IMR-90 (cell line): ENCODE measurements around the gene TMEM26. TPM values are rescaled to one million over a fixed set of nuclear protein-coding genes. Genes with fewer than 3 reads are reported as not detected.

ENCODE experiments used
- ATAC-seq: fragments of 200-7000 bp; cut with Tn5 transposase; 2 replicates; pipeline ENCODE4 v1.9.1; 2020; ENCODE audit warnings: low read depth, mild to moderate bottlenecking, moderate library complexity
- BruUV-seq: library from RNA; stranded (reverse); fragments of 400-500 nt; replicated peaks from 2 replicates; lab custom pipeline; 2021; lab: Mats Ljungman, UMichigan
- CTCF ChIA-PET: fragments of 300-600 bp; formaldehyde crosslinking; extraction: SDS; loops from one replicate; lab custom pipeline; 2021; ENCODE audit warnings: antibody characterized with exemption; lab: Yijun Ruan, JAX
- POLR2A ChIA-PET: fragments of 300-600 bp; sonication (Branson Sonifier 250); formaldehyde crosslinking; loops from one replicate; lab custom pipeline; 2022; ENCODE audit warnings: antibody characterized with exemption; ENCODE audit not compliant: unreplicated experiment; lab: Charles Lee
- DNase-seq: peaks from one replicate; pipeline ENCODE4 v3.0.0; 2013
- H2AFZ ChIP-seq: replicated peaks from 2 replicates; pipeline ENCODE3; 2013; ENCODE audit warnings: low read length, mild to moderate bottlenecking; ENCODE audit not compliant: poor library complexity
- H2AK5ac ChIP-seq: 2 replicates; pipeline ENCODE4 v1.6.1; 2013; ENCODE audit warnings: low read depth, low read length, inconsistent platforms
- H2AK9ac ChIP-seq: replicated peaks from 2 replicates; pipeline ENCODE3; 2013; ENCODE audit warnings: mild to moderate bottlenecking, low read depth, low read length, moderate library complexity; ENCODE audit not compliant: poor library complexity
- H2BK120ac ChIP-seq: 2 replicates; pipeline ENCODE4 v1.6.1; 2013; ENCODE audit warnings: low read depth, low read length, inconsistent platforms
- H2BK15ac ChIP-seq: 3 replicates; pipeline ENCODE4 v1.6.1; 2013; ENCODE audit warnings: low read depth, low read length, inconsistent platforms
- H2BK20ac ChIP-seq: 2 replicates; pipeline ENCODE4 v1.6.1; 2013; ENCODE audit warnings: low read depth, mild to moderate bottlenecking, inconsistent platforms, low read length, moderate library complexity
- H2BK5ac ChIP-seq: 2 replicates; pipeline ENCODE4 v1.6.1; 2013; ENCODE audit warnings: mild to moderate bottlenecking, low read depth, low read length, inconsistent platforms; ENCODE audit not compliant: poor library complexity, severe bottlenecking
- H3K14ac ChIP-seq: replicated peaks from 2 replicates; pipeline ENCODE4 v1.6.1; 2013; ENCODE audit warnings: low read depth, low read length, inconsistent platforms
- H3K18ac ChIP-seq: 2 replicates; pipeline ENCODE4 v1.6.1; 2013; ENCODE audit warnings: low read depth, low read length, control low read depth
- H3K23ac ChIP-seq: 2 replicates; pipeline ENCODE4 v1.6.1; 2013; ENCODE audit warnings: low read depth, low read length, inconsistent platforms
- H3K27ac ChIP-seq: 2 replicates; pipeline ENCODE4 v1.5.1; 2013; ENCODE audit warnings: mild to moderate bottlenecking, control low read depth, low read length; ENCODE audit not compliant: insufficient read depth
- H3K27me3 ChIP-seq: 2 replicates; pipeline ENCODE4 v1.6.1; 2013; ENCODE audit warnings: low read length; ENCODE audit not compliant: control insufficient read depth, insufficient read depth
- H3K36me3 ChIP-seq: 2 replicates; pipeline ENCODE4 v1.6.1; 2013; ENCODE audit warnings: low read length, mixed read lengths; ENCODE audit not compliant: control insufficient read depth, insufficient read depth
- H3K4ac ChIP-seq: 2 replicates; pipeline ENCODE4 v1.6.1; 2013; ENCODE audit warnings: low read depth, low read length, inconsistent platforms
- H3K4me1 ChIP-seq: 2 replicates; pipeline ENCODE4 v1.6.1; 2013; ENCODE audit warnings: low read length, mixed read lengths; ENCODE audit not compliant: control insufficient read depth, insufficient read depth
- H3K4me2 ChIP-seq: 2 replicates; pipeline ENCODE4 v1.6.1; 2013; ENCODE audit warnings: low read depth, mild to moderate bottlenecking, control low read depth, low read length, moderate library complexity
- H3K4me3 ChIP-seq: 2 replicates; pipeline ENCODE4 v1.5.1; 2013; ENCODE audit warnings: low read depth, mild to moderate bottlenecking, control low read depth, low read length, moderate library complexity; ENCODE audit not compliant: insufficient read depth
- H3K56ac ChIP-seq: 2 replicates; pipeline ENCODE4 v1.6.1; 2013; ENCODE audit warnings: low read length, inconsistent platforms; ENCODE audit not compliant: insufficient read depth; ENCODE audit errors: extremely low read depth
- H3K79me1 ChIP-seq, 2 experiments: 2 replicates each; pipeline ENCODE4 v1.6.1; 2013; ENCODE audit warnings: low read length in 2 of 2, inconsistent platforms in 1 of 2, low read depth in 1 of 2
- H3K9ac ChIP-seq: 2 replicates; pipeline ENCODE4 v1.6.1; 2013; ENCODE audit warnings: low read depth, low read length, control low read depth
- H3K9me1 ChIP-seq: 2 replicates; pipeline ENCODE4 v1.6.1; 2013; ENCODE audit warnings: low read length, inconsistent platforms; ENCODE audit not compliant: insufficient read depth
- H3K9me3 ChIP-seq: 2 replicates; pipeline ENCODE4 v1.6.1; 2013; ENCODE audit warnings: low read length; ENCODE audit not compliant: control insufficient read depth, insufficient read depth
- H4K20me1 ChIP-seq: 2 replicates; pipeline ENCODE4 v1.6.1; 2013; ENCODE audit warnings: low read length, inconsistent platforms; ENCODE audit not compliant: insufficient read depth
- H4K5ac ChIP-seq: 2 replicates; pipeline ENCODE4 v1.6.1; 2013; ENCODE audit warnings: mild to moderate bottlenecking, low read depth, low read length, control low read depth
- H4K8ac ChIP-seq, 2 experiments: 2 replicates each; pipeline ENCODE4 v1.6.1; 2013; ENCODE audit warnings: low read depth in 2 of 2, low read length in 2 of 2, control low read depth in 1 of 2, inconsistent platforms in 1 of 2
- H4K91ac ChIP-seq: 2 replicates; pipeline ENCODE4 v1.6.1; 2013; ENCODE audit warnings: low read depth, low read length, inconsistent platforms; ENCODE audit not compliant: insufficient read depth
- CEBPB ChIP-seq: IDR thresholded peaks from 2 replicates; pipeline ENCODE4 v1.6.1; 2012; ENCODE audit warnings: low read depth, low read length, improper control_type of control experiment
- CHD1 ChIP-seq: IDR thresholded peaks from 2 replicates; pipeline ENCODE4 v1.6.1; 2012; ENCODE audit warnings: low read depth, low read length, improper control_type of control experiment
- CTCF ChIP-seq: conservative IDR thresholded peaks from 2 replicates; pipeline ENCODE4 v1.5.1; 2012; ENCODE audit warnings: mild to moderate bottlenecking, low read depth, low read length, improper control_type of control experiment
- MAFK ChIP-seq: IDR thresholded peaks from 2 replicates; pipeline ENCODE4 v1.6.1; 2012; ENCODE audit warnings: low read depth, low read length, improper control_type of control experiment
- POLR2A ChIP-seq: IDR thresholded peaks from 2 replicates; pipeline ENCODE4 v1.6.1; 2012; ENCODE audit warnings: mild to moderate bottlenecking, low read depth, low read length
- SMC3 ChIP-seq: fragments of 150-350 bp; IDR thresholded peaks from 2 replicates; pipeline ENCODE4 v1.6.1; 2016; ENCODE audit warnings: low read depth, mild to moderate bottlenecking, antibody characterized with exemption, low read length, moderate library complexity
- WGBS, 2 experiments: methylation state at CpG; one replicate each; pipeline versions ENCODE4 v1.1.5 to v1.1.7; 2013; ENCODE audit warnings: missing lambda C conversion rate in 2 of 2; ENCODE audit not compliant: insufficient read length in 1 of 2; ENCODE audit errors: extremely low coverage in 2 of 2; 5-methylcytosine and 5-hydroxymethylcytosine counted together
- dilution Hi-C: fragments of 300-500 bp; cut with HindIII; formaldehyde crosslinking; loops from one replicate; pipeline ENCODE4 v1.14.3; 2018; ENCODE audit warnings: low sequenced_read_pairs; ENCODE audit not compliant: unreplicated experiment
- in situ Hi-C: fragments of 300-500 bp; cut with MboI; formaldehyde crosslinking; loops from 3 replicates; pipeline ENCODE4 v1.14.3; 2019; ENCODE audit warnings: low sequenced_read_pairs, inconsistent platforms, mixed read lengths
- intact Hi-C: fragments of 100-400 bp; cut with micrococcal nuclease; formaldehyde crosslinking; loops from 2 replicates; pipeline ENCODE4 v1.10.0; 2022
- polyA plus RNA-seq, 3 experiments: library from polyadenylated mRNA; depleted of rRNA; stranded (reverse); fragments of >200 nt; gene quantifications; 2 replicates each; pipeline ENCODE4 v1.2.3, GENCODE V29; 2012; ENCODE audit warnings: low replicate concordance in 1 of 3
- total RNA-seq: library from RNA; depleted of rRNA; stranded (reverse); fragments of >200 nt; gene quantifications from 2 replicates; pipeline ENCODE4 v1.2.3, GENCODE V29; 2012

The TMEM26 gene
- total and polyA plus RNA-seq, 2 of the 4 experiments (the other 2 are of a cell fraction), result 0.22 to 0.36 TPM

- Histone ChIP-seq H4K91ac (no peak overlapping the region), H3K4me3 (no peak overlapping the region), H3K9ac (no peak overlapping the region), H3K9me3 (peaks cover 4% of the 10 kb centered on the region), H3K27me3 (no peaks in the 10 kb centered on the region), H2BK120ac (no peak overlapping the region), H3K18ac (no peak overlapping the region), H2AK5ac (no peak overlapping the region), H3K27ac (no peak overlapping the region), H2BK20ac (no peak overlapping the region), H3K79me1 (no peaks in the 10 kb centered on the region), H3K14ac (no peak overlapping the region), H2AK9ac (no peak overlapping the region), H2BK5ac (no peak overlapping the region), H4K8ac (no peak overlapping the region), H4K20me1 (no peaks in the 10 kb centered on the region), H3K56ac (no peak overlapping the region), H2BK15ac (no peak overlapping the region), H3K4me2 (no peak overlapping the region), H2AFZ (no peak overlapping the region), H3K23ac (no peak overlapping the region), H3K4me1 (no peaks in the 10 kb centered on the region), H3K9me1 (no peaks in the 10 kb centered on the region), H3K36me3 (no peaks in the 10 kb centered on the region; the same call in 1 of the 2 replicates), H3K4ac (no peak overlapping the region), H4K5ac (no peak overlapping the region)
- WGBS, 2 experiments, result no CpG with 5 or more reads among the region's 2 CpGs
- ChIA-PET POLR2A (no interaction called here), CTCF (no interaction called here)
- no TSS peak for BruUV-seq
- no peak for DNase-seq
- TF ChIP-seq MAFK (peak; percentile 24; the same call in 1 of the 2 replicates), CTCF (no peak), CHD1 (no peak), SMC3 (no peak), CEBPB (no peak), POLR2A (no peak)
- dilution Hi-C loops (no loop called here), in situ Hi-C loops (no loop called here), intact Hi-C loops (no loop called here)
- ATAC-seq, result no peak
Observed at GRCh38 chr10:61417661-61418060, 35.5 kb downstream of the TMEM26 start.
